Keratinocyte (primary cell): ENCODE data around the gene UBL5. TPM values are rescaled to one million over a fixed set of nuclear protein-coding genes. Genes with fewer than 3 reads are reported as not detected.

Experiments used
- DNase-seq: peaks from one replicate; pipeline ENCODE4 v3.0.0-alpha.2; 2011; ENCODE audit warnings: low read depth, missing footprints, low spot score
- FAIRE-seq: peaks from 2 replicates; lab custom pipeline; 2011; peaks lifted over from hg19 to GRCh38; lab: Jason Lieb, UNC
- H2AFZ ChIP-seq: 2 replicates; pipeline ENCODE4 v1.6.0; 2012; ENCODE audit warnings: low read length, control low read depth, inconsistent platforms; ENCODE audit not compliant: control insufficient read depth
- H3K27ac ChIP-seq: 2 replicates; pipeline ENCODE4 v1.5.1; 2011; ENCODE audit warnings: low read length; ENCODE audit not compliant: control insufficient read depth, insufficient read depth
- H3K27me3 ChIP-seq: 3 replicates; pipeline ENCODE4 v1.6.0; 2011; ENCODE audit warnings: low read length; ENCODE audit not compliant: control insufficient read depth, insufficient read depth; ENCODE audit errors: extremely low read depth
- H3K36me3 ChIP-seq, 2 experiments: 2 replicates in 1 of 2; 3 replicates in 1 of 2; pipeline ENCODE4 v1.5.1; 2011; ENCODE audit warnings: low read length in 2 of 2, mild to moderate bottlenecking in 1 of 2; ENCODE audit not compliant: control insufficient read depth in 2 of 2, insufficient read depth in 2 of 2; ENCODE audit errors: extremely low read depth in 1 of 2
- H3K4me1 ChIP-seq: 3 replicates; pipeline ENCODE4 v1.5.1; 2011; ENCODE audit warnings: low read length; ENCODE audit not compliant: control insufficient read depth, insufficient read depth; ENCODE audit errors: extremely low read depth
- H3K4me2 ChIP-seq: 3 replicates; pipeline ENCODE4 v1.6.0; 2011; ENCODE audit warnings: low read depth, low read length; ENCODE audit not compliant: control insufficient read depth, insufficient read depth; ENCODE audit errors: extremely low read depth
- H3K4me3 ChIP-seq, 3 experiments: fragments of 200-600 bp in 1 of 3; sonication (generic) in 1 of 3; 2 replicates in 2 of 3; 3 replicates in 1 of 3; pipeline ENCODE4 v1.5.1; 2011 to 2016; ENCODE audit warnings: low read length in 3 of 3, mild to moderate bottlenecking in 3 of 3, control low read depth in 2 of 3, inconsistent platforms in 1 of 3, low read depth in 1 of 3, mixed read lengths in 1 of 3, mixed run types in 1 of 3, moderate library complexity in 1 of 3; ENCODE audit not compliant: control insufficient read depth in 2 of 3, insufficient read depth in 2 of 3; ENCODE audit errors: extremely low read depth in 1 of 3
- H3K79me2 ChIP-seq: 2 replicates; pipeline ENCODE4 v1.6.0; 2012; ENCODE audit warnings: low read length; ENCODE audit not compliant: control insufficient read depth, insufficient read depth
- H3K9ac ChIP-seq: 3 replicates; pipeline ENCODE4 v1.6.0; 2011; ENCODE audit warnings: low read length; ENCODE audit not compliant: control insufficient read depth, insufficient read depth; ENCODE audit errors: extremely low read depth
- H3K9me1 ChIP-seq: 3 replicates; pipeline ENCODE4 v1.6.0; 2011; ENCODE audit warnings: low read length; ENCODE audit not compliant: control insufficient read depth, insufficient read depth; ENCODE audit errors: extremely low read depth
- H3K9me3 ChIP-seq: 2 replicates; pipeline ENCODE4 v1.5.1; 2012; ENCODE audit warnings: low read depth, low read length; ENCODE audit not compliant: control insufficient read depth
- H4K20me1 ChIP-seq: 3 replicates; pipeline ENCODE4 v1.6.0; 2011; ENCODE audit warnings: low read length; ENCODE audit not compliant: control insufficient read depth, insufficient read depth; ENCODE audit errors: extremely low read depth
- CTCF ChIP-seq, 3 experiments: IDR thresholded peaks in 1 of 3; conservative IDR thresholded peaks in 1 of 3; optimal IDR thresholded peaks in 1 of 3; 2 replicates in 2 of 3; 3 replicates in 1 of 3; pipeline versions ENCODE3 to v1.5.1; 2011; ENCODE audit warnings: low read length in 3 of 3, mild to moderate bottlenecking in 3 of 3, moderate library complexity in 2 of 3, control low read depth in 1 of 3, inconsistent platforms in 1 of 3; ENCODE audit not compliant: insufficient read depth in 2 of 3; ENCODE audit errors: extremely low read depth in 1 of 3
- EZH2 ChIP-seq: IDR thresholded peaks from one replicate; pipeline ENCODE4 v1.6.1; 2012; ENCODE audit warnings: inconsistent platforms, mild to moderate bottlenecking, low read length, moderate library complexity
- dilution Hi-C: fragments of 300-500 bp; cut with MboI; formaldehyde crosslinking; loops from one replicate; pipeline ENCODE4 v1.7.0; 2020; ENCODE audit warnings: low sequenced_read_pairs; ENCODE audit not compliant: extremely low pct_ligation_motif_present
- polyA plus RNA-seq, 5 experiments: library from polyadenylated mRNA; depleted of rRNA in 3 of 5; stranded (reverse) in 3 of 5; stranded (forward) in 1 of 5; unstranded in 1 of 5; fragments of >200 nt; gene quantifications; 1 replicate in 1 of 5; 2 replicates in 3 of 5; 3 replicates in 1 of 5; pipeline versions ENCODE4 v1.2.1 to v1.2.3, GENCODE V29; 2011 to 2012; ENCODE audit warnings: missing spikeins in 2 of 5, low read depth in 1 of 5, low replicate concordance in 1 of 5

UBL5 gene
- polyA plus RNA-seq, 1 donor (not counting 4 experiments of a cell fraction or from before 2014, with no cell fraction given), result 995 TPM

GRCh38 chr19:9785367-9786331, 42.1 kb upstream of the UBL5 start:
- DNase-seq, result peak; percentile 97
- peak overlapping the region; percentile 79 for H2AFZ ChIP-seq
- peak overlapping the region; percentile 81 for H3K4me2 ChIP-seq
- H3K79me2 ChIP-seq, result no peaks in the 10 kb centered on the region
- H3K4me1 ChIP-seq, result peaks cover 2% of the 10 kb centered on the region
- peak overlapping the region; percentile 64 to 79 (median 75) for H3K4me3 ChIP-seq
- H3K27me3 ChIP-seq, result no peaks in the 10 kb centered on the region
- peak overlapping the region; percentile 77 for H3K9ac ChIP-seq
- TF ChIP-seq CTCF (optimal IDR thresholded peaks at IDR 0.05 in 1 of 3, IDR thresholded peaks at IDR 0.05 in 1 of 3, conservative IDR thresholded peaks at IDR 0.05 in 1 of 3; ENCODE audit: extremely low read depth in 1 of 3, insufficient read depth in 2 of 3, low read length in 3 of 3) (no peak), EZH2 (no peak)
- H3K27ac ChIP-seq, result peak overlapping the region; percentile 71
- H3K36me3 ChIP-seq, result no peaks in the 10 kb centered on the region
- H4K20me1 ChIP-seq, result no peaks in the 10 kb centered on the region
- FAIRE-seq, result peak; percentile 9
- no peaks in the 10 kb centered on the region for H3K9me3 ChIP-seq
- dilution Hi-C loops, result no loop called here
- no peaks in the 10 kb centered on the region for H3K9me1 ChIP-seq

GRCh38 chr19:9786342-9786741, 41.4 kb upstream of the UBL5 start:
- peak overlapping the region; percentile 79 for H2AFZ ChIP-seq
- H3K27me3 ChIP-seq, result no peaks in the 10 kb centered on the region
- dilution Hi-C loops, result no loop called here
- no peaks in the 10 kb centered on the region for H3K79me2 ChIP-seq
- H3K4me2 ChIP-seq, result peak overlapping the region; percentile 81
- peak overlapping the region; percentile 71 for H3K27ac ChIP-seq
- H3K4me1 ChIP-seq, result peaks cover 2% of the 10 kb centered on the region
- peak overlapping the region; percentile 77 for H3K9ac ChIP-seq
- H3K4me3 ChIP-seq, result peak overlapping the region; percentile 64 to 79 (median 75)
- H3K36me3 ChIP-seq, result no peaks in the 10 kb centered on the region
- no peaks in the 10 kb centered on the region for H3K9me1 ChIP-seq
- H3K9me3 ChIP-seq, result no peaks in the 10 kb centered on the region
- no peak for DNase-seq
- no peak for FAIRE-seq
- TF ChIP-seq EZH2 (no peak), CTCF (optimal IDR thresholded peaks at IDR 0.05 in 1 of 3, IDR thresholded peaks at IDR 0.05 in 1 of 3, conservative IDR thresholded peaks at IDR 0.05 in 1 of 3; ENCODE audit: extremely low read depth in 1 of 3, insufficient read depth in 2 of 3, low read length in 3 of 3) (no peak)
- H4K20me1 ChIP-seq, result no peaks in the 10 kb centered on the region
